Measurements from ENCODE around the gene ADGRL3. TPM values are rescaled to one million over a fixed set of nuclear protein-coding genes. Genes with fewer than 3 reads are reported as not detected.
"Not testable (repeated sequence)": the region's sequence is repeated elsewhere in the genome, so short reads cannot be mapped to it uniquely, and the experiment has no call there.

Gene ADGRL3
- total RNA-seq, 1 donor from 2014 or later: 3.7 TPM

- intact Hi-C loops (cut with DNase I): no loop called here
- DNase-seq (ENCODE audit: missing footprints) (no peak), ATAC-seq (no peak)
Measured at GRCh38 chr4:61924131-61924530, 724.0 kb downstream of the ADGRL3 start.

GRCh38 chr4:61933527-61933926 is 733.4 kb downstream of the ADGRL3 start:
- ATAC-seq: no peak
- DNase-seq (ENCODE audit: missing footprints): no peak
- intact Hi-C loops (cut with DNase I): no loop called here

DNA sequence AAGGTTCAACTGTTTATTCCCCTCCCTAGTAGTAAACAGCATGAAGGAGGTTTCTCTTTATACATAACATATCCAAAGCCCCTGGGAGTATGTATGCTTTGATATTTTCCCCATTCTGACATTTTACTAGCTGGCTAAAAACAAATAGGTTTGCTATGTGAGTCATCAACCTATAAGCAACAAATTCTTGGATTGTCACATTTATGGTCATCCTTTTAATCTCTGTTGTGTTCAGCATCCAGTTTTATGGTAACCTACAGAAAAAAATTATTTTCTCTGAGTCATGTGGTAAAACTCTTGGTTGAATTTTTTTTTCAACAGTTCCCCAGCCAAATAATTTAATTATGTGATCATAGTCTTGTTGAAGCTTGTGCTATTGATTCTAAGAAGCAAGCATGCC is 734.1 kb downstream of the ADGRL3 start:
- DNase-seq (ENCODE audit: missing footprints): no peak
- intact Hi-C loops (cut with DNase I): no loop called here

DNA sequence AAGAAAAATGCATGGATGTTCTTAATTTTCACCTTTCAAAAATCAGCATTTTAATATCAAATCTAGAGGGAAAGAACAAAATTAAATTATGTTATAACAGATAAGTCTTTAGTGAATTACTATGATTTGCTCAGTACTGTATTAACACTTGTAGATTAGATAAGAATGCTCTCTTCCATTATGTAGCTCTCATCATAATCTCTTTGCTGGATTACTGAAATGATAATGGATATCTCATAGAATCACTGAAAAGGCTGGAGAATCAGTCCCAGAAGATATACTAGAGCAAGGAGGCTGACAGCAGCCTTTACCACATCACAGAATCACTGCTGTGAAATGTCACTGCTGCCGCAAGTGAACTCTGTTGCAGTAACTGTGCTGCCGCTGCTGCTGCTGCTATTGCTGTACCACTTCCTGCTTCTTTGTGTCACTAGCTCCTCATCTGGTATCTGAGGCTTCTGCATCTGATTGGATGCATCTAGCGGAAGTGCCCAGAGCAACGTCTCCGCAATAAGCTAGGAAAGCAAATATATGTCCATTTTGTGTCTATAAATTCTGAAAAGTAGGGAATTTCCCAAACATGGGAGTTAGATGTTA is 738.2 kb downstream of the ADGRL3 start:
- no peak for ATAC-seq
- no peak for DNase-seq (ENCODE audit: missing footprints)
- intact Hi-C loops (cut with DNase I): no loop called here

More for the DNA sequence above, 734.1 kb downstream of the ADGRL3 start:
- ATAC-seq: no peak

- ATAC-seq (no peak), DNase-seq (ENCODE audit: missing footprints) (no peak)
- intact Hi-C loops (cut with DNase I): no loop called here
Measured at GRCh38 chr4:61950625-61951024, 750.5 kb downstream of the ADGRL3 start.

DNA sequence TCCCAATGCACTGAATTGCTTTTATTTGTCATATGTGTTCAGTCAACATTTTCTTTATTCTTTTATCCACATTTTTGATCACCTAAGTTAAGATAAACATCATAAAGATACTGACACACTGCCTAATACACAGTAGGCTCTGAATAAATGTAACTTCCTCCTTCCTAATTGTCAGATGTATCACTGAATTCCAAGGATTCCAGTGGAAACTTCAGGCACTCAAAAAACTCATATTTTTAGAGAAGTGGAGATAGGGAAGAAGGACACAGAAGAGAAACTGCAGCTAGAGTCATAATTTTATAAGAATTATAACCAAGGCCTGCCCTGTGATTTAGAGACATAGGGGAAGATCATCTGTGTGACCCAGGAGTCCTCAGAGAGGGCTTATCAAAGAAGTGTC is 753.3 kb downstream of the ADGRL3 start:
- intact Hi-C loops (cut with DNase I): no loop called here
- ATAC-seq (no peak), DNase-seq (ENCODE audit: missing footprints) (no peak)

- intact Hi-C loops (cut with DNase I): no loop called here
- DNase-seq (ENCODE audit: missing footprints): no peak
- no peak for ATAC-seq
Measured at GRCh38 chr4:61958591-61958990, 758.5 kb downstream of the ADGRL3 start.

DNA sequence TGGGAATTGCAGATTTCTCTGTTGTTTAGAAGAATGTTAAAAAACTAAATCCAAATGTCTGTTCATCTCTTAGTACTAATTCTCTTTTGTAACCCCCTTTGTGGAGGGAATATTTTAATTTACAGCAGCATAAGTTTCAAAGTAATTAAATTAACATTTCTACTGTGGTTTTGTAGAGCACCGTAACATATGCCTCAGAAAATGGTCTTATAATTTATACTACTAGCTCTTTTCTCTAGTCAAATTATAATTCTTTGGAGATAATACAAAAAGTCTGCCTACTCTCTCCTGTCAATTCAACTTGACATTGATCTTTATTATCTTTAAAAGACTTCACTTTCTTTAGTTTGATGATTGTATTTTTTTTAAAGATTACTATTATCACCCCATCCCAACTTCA is 759.0 kb downstream of the ADGRL3 start:
- intact Hi-C loops (cut with DNase I): no loop called here
- DNase-seq (ENCODE audit: missing footprints) (no peak), ATAC-seq (no peak)

DNA sequence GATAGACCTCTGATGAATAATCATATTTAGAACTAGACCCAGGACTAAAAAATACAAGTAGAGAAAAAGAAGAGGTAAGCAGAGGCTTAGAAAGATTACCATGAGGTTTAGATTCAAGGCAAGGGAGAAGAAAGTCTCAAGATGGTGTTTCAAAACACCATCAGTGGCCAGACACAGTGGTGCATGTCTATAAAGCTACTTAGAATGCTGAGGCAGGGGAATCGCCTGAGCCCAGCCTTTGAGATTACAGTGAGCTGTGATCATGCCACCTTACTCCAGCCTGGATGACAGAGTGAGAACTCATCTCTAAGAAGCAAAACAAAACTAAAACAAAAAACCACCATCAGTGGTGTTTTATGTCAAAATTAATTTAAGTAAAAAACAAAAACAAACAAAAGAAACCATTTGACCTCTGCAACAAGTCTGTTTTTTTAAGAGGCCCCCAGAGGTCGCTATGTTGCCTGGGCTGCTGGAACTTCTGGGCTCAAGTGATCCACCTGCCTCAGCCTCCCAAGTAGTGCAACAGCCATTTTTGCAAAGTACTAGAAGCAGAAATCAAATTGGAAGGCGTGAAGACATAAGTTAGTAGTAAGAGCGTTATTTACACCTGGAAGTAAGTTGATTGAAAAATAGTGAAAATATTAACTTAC is 784.3 kb downstream of the ADGRL3 start:
- intact Hi-C loops (cut with DNase I): no loop called here
- DNase-seq (ENCODE audit: missing footprints): peak; percentile 7
- no peak for ATAC-seq

DNA sequence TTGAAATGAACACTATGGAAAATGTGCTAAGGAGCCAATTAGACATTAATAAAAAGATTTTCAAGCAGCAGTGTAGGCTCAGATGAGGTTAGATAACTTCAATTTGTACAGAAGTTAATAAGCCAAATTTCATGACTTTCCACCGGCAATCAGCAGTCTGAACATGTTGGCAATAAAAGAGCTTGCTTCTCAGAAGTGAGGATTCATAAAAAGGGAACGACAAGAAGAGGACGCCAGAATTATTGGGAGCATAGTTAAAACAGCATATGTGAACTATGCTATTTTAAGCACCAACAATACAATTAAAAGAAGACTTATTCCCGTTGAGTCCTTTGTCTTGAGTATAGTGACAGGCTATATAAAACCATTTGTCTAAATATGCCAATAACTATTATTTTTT is 785.3 kb downstream of the ADGRL3 start:
- intact Hi-C loops (cut with DNase I): no loop called here

GRCh38 chr4:61986929-61987328 is 786.8 kb downstream of the ADGRL3 start:
- ATAC-seq; intact Hi-C loops (cut with DNase I): not testable (repeated sequence)
- DNase-seq (ENCODE audit: missing footprints): peak; percentile 2

More for the DNA sequence above, 785.3 kb downstream of the ADGRL3 start:
- no peak for DNase-seq (ENCODE audit: missing footprints)
- ATAC-seq: no peak

DNA sequence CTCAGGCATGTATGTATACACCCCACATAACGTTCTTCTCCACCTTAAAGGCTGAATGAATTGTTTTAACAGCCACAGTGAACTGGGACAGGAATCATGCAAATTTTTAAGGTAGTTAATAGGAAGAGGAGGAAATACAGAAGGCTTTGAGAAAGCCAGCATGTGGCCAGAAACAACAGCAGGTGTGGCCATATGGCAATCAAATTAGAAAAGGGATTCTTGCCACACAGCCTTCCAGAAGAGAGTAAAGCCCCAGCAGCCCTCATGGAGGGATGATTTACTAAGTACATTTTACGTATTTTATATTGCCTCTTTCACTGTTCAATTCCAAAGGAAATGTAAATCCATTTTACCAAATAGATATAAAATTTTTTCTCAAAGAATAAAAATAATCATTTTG is 792.2 kb downstream of the ADGRL3 start:
- ATAC-seq (no peak), DNase-seq (ENCODE audit: missing footprints) (no peak)
- intact Hi-C loops (cut with DNase I): no loop called here

DNA sequence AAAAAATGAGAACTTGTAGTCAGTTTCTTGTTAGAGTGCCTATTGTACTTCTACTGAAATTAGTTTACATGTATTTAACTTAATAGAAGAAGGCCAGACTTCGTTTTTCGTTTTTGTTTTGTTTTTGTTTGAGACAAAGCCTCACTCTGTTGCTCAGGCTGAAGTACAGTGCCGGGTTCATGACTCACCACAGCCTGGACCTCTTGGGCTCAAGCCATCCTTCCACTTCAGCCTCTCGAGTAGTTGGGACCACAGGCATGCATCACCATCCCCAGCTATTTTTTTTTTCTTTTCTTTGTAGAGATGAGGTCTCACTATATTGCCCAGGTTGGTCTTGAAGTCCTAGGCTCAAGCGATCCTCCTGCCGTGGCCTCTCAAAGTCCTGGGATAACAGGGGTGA is 793.9 kb downstream of the ADGRL3 start:
- DNase-seq (ENCODE audit: missing footprints) (peak; percentile 32), ATAC-seq (no peak)
- intact Hi-C loops (cut with DNase I): no loop called here

- no peak for ATAC-seq
- DNase-seq (ENCODE audit: missing footprints): no peak
- intact Hi-C loops (cut with DNase I): no loop called here
Measured at GRCh38 chr4:61995717-61996340, 795.7 kb downstream of the ADGRL3 start.

- intact Hi-C loops (cut with DNase I): no loop called here
- DNase-seq (ENCODE audit: missing footprints) (no peak), ATAC-seq (no peak)
Measured at GRCh38 chr4:61996943-61997342, 796.8 kb downstream of the ADGRL3 start.

- intact Hi-C loops (cut with DNase I): no loop called here
- no peak for ATAC-seq
- no peak for DNase-seq (ENCODE audit: missing footprints)
Measured at GRCh38 chr4:61997831-61998230, 797.7 kb downstream of the ADGRL3 start.

GRCh38 chr4:62003695-62004094 is 803.6 kb downstream of the ADGRL3 start:
- DNase-seq (ENCODE audit: missing footprints): no peak
- intact Hi-C loops (cut with DNase I): no loop called here
- ATAC-seq: no peak

DNA sequence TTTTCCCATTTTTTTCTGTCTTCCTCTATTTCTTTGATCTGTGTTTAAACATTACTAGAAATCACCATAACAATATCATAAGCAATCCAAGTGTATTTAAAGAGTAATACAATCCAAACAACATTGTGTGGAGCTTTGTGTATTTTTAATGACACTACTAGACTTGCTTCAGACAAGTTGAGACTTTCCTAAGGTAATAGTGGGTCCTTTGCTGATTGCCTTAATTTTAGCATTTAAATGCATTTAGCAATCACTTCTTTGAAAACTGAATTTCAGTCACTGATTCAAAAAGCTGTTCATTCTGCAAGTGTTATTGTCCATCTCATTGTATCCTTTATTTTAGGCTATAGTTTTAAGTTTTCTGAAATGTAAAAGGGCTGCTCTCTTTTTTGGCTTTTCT is 804.8 kb downstream of the ADGRL3 start:
- ATAC-seq: no peak

GRCh38 chr4:62006108-62006507 is 806.0 kb downstream of the ADGRL3 start:
- no peak for DNase-seq (ENCODE audit: missing footprints)
- intact Hi-C loops (cut with DNase I): no loop called here
- no peak for ATAC-seq

More for the DNA sequence above, 804.8 kb downstream of the ADGRL3 start:
- intact Hi-C loops (cut with DNase I): no loop called here
- no peak for DNase-seq (ENCODE audit: missing footprints)

GRCh38 chr4:62015043-62015739 is 815.1 kb downstream of the ADGRL3 start:
- ATAC-seq: no peak
- DNase-seq (ENCODE audit: missing footprints): no peak
- intact Hi-C loops (cut with DNase I): no loop called here
